Gastroesophageal sphincter (tissue), 3 donors: ENCODE data around the gene BET1.

ENCODE experiments used
- POLR2A ChIP-seq, 2 donors: fragments of 450-650 bp; IDR thresholded peaks; one replicate each; pipeline ENCODE4 v1.6.1; 2017; ENCODE audit warnings: antibody characterized with exemption in 2 of 2, mild to moderate bottlenecking in 2 of 2, moderate library complexity in 1 of 2
- POLR2AphosphoS5 ChIP-seq: sonication (generic); formaldehyde crosslinking; IDR thresholded peaks from one replicate; pipeline ENCODE4 v1.6.1; 2017; ENCODE audit warnings: antibody characterized with exemption
- TF ChIP-seq, protein P1 (sequence below), 4 experiments: fragments of 200-600 bp in 2 of 4; fragments of 450-650 bp in 2 of 4; sonication (generic) in 1 of 4; IDR thresholded peaks; one replicate each; pipeline ENCODE4 v1.5.1; 2017 to 2019; ENCODE audit warnings: antibody characterized with exemption in 4 of 4, mild to moderate bottlenecking in 2 of 4, moderate library complexity in 2 of 4

DNA sequence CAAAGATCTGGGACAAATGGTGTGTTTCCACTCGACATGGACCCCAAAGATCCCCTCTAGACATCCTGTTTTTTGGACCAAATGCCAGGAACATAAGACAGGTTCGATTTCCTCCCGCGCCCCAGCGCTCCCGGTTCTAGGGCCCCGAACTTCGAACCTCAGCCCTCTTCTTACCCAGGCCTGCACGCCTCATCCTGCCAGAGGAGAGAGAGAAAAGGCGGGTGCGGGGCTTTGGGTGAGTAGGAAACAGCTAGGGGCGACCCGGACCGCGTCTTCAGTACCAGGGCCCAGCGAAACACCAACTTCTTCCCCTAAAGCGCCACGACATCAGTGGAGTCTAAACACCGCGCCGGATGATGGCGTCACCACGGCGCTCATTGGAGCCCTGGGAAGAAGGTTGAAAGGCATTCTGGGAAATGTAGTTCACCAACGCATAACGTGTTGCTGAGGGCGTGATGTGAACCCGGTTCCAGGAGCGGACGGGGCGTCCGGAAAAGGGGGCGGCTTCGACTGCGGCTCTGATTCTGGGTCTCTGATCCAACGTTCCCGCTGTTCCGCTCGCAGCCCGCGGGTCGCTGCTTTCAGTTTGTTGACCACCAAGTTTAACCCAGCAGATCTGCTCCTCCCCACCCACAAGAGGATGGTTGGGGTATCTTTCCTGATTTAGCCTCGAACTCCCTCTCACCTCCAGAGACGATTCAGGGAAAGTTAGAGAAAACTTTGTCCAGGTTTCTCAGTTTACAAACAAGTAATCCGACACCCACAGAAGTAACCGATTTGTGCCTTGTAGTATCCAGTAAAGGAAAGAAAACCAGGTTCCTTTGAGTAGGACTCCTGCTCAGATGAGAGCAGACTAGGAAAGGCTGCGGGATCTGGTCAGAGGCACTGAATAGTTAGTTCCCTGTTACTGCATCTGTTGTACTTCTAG lies at the start of gene BET1:
- TF ChIP-seq, protein P1, sequence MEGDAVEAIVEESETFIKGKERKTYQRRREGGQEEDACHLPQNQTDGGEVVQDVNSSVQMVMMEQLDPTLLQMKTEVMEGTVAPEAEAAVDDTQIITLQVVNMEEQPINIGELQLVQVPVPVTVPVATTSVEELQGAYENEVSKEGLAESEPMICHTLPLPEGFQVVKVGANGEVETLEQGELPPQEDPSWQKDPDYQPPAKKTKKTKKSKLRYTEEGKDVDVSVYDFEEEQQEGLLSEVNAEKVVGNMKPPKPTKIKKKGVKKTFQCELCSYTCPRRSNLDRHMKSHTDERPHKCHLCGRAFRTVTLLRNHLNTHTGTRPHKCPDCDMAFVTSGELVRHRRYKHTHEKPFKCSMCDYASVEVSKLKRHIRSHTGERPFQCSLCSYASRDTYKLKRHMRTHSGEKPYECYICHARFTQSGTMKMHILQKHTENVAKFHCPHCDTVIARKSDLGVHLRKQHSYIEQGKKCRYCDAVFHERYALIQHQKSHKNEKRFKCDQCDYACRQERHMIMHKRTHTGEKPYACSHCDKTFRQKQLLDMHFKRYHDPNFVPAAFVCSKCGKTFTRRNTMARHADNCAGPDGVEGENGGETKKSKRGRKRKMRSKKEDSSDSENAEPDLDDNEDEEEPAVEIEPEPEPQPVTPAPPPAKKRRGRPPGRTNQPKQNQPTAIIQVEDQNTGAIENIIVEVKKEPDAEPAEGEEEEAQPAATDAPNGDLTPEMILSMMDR (IDR thresholded peaks at IDR 0.05) = peak in 1 of 4 experiments; percentile 25
- TF ChIP-seq POLR2A (IDR thresholded peaks at IDR 0.05) = peak; percentile 39 to 52
- TF ChIP-seq POLR2AphosphoS5 = peak; percentile 90
